DOHH2 (cell line): Measurements from ENCODE around the gene EFS.
"Not testable (repeated sequence)": the region's sequence is repeated elsewhere in the genome, so short reads cannot be mapped to it uniquely, and the experiment has no call there.

Experiments
- H3F3A ChIP-seq: fragments of 200-600 bp; sonication (generic), shearing (Covaris generic); 2 replicates; pipeline ENCODE4 v1.6.0; 2016; ENCODE audit warnings: antibody characterized with exemption, mild to moderate bottlenecking; ENCODE audit not compliant: control insufficient read depth, insufficient read depth
- H3K27ac ChIP-seq: fragments of 200-600 bp; sonication (generic); 2 replicates; pipeline ENCODE4 v1.5.1; 2014; ENCODE audit warnings: low read depth, mild to moderate bottlenecking, low read length, moderate library complexity
- H3K27me3 ChIP-seq: fragments of 200-600 bp; sonication (generic); 2 replicates; pipeline ENCODE4 v1.6.1; 2014; ENCODE audit warnings: mild to moderate bottlenecking, low read length, mixed read lengths; ENCODE audit not compliant: control insufficient read depth
- H3K36me3 ChIP-seq: fragments of 200-600 bp; sonication (generic); 2 replicates; pipeline ENCODE4 v1.6.1; 2014; ENCODE audit warnings: mild to moderate bottlenecking, low read length, moderate library complexity, mixed read lengths; ENCODE audit not compliant: control insufficient read depth
- H3K4me1 ChIP-seq: fragments of 200-600 bp; sonication (generic); 2 replicates; pipeline ENCODE4 v1.6.1; 2014; ENCODE audit warnings: mild to moderate bottlenecking, low read length, mixed read lengths; ENCODE audit not compliant: control insufficient read depth
- H3K4me2 ChIP-seq: fragments of 200-600 bp; sonication (generic); 2 replicates; pipeline ENCODE4 v1.6.0; 2014; ENCODE audit warnings: mild to moderate bottlenecking, low read length, moderate library complexity
- H3K4me3 ChIP-seq: fragments of 200-600 bp; sonication (generic); 2 replicates; pipeline ENCODE4 v1.5.1; 2014; ENCODE audit warnings: mild to moderate bottlenecking, low read length, mixed read lengths
- H3K79me2 ChIP-seq: fragments of 200-600 bp; sonication (generic); 2 replicates; pipeline ENCODE4 v1.6.1; 2014; ENCODE audit warnings: mild to moderate bottlenecking, low read length, mixed read lengths; ENCODE audit not compliant: control insufficient read depth
- H3K9me2 ChIP-seq: fragments of 200-600 bp; sonication (generic); replicated peaks from 2 replicates; pipeline ENCODE4 v1.6.1; 2014; ENCODE audit warnings: mild to moderate bottlenecking, low read length, mixed read lengths; ENCODE audit not compliant: control insufficient read depth
- H3K9me3 ChIP-seq: fragments of 200-600 bp; sonication (generic); 2 replicates; pipeline ENCODE4 v1.6.1; 2014; ENCODE audit warnings: antibody characterized with exemption, low read length, mixed read lengths; ENCODE audit not compliant: control insufficient read depth, insufficient read depth
- H4K20me1 ChIP-seq: fragments of 200-600 bp; sonication (generic); 2 replicates; pipeline ENCODE4 v1.6.0; 2014; ENCODE audit warnings: low read depth, mild to moderate bottlenecking, antibody characterized with exemption, low read length, moderate library complexity; ENCODE audit not compliant: control insufficient read depth, insufficient read depth
- EZH2phosphoT487 ChIP-seq: fragments of 200-600 bp; sonication (generic); IDR thresholded peaks from 2 replicates; pipeline ENCODE4 v1.6.1; 2017; ENCODE audit warnings: borderline replicate concordance, mild to moderate bottlenecking, antibody characterized with exemption, low read length, moderate library complexity, mixed read lengths
- TF ChIP-seq, protein P1 (sequence below): fragments of 200-600 bp; sonication (generic); IDR thresholded peaks from one replicate; pipeline ENCODE4 v1.5.1; 2014; ENCODE audit warnings: antibody characterized with exemption, mild to moderate bottlenecking, low read depth, low read length; ENCODE audit not compliant: poor library complexity, severe bottlenecking

Gene EFS

DNA sequence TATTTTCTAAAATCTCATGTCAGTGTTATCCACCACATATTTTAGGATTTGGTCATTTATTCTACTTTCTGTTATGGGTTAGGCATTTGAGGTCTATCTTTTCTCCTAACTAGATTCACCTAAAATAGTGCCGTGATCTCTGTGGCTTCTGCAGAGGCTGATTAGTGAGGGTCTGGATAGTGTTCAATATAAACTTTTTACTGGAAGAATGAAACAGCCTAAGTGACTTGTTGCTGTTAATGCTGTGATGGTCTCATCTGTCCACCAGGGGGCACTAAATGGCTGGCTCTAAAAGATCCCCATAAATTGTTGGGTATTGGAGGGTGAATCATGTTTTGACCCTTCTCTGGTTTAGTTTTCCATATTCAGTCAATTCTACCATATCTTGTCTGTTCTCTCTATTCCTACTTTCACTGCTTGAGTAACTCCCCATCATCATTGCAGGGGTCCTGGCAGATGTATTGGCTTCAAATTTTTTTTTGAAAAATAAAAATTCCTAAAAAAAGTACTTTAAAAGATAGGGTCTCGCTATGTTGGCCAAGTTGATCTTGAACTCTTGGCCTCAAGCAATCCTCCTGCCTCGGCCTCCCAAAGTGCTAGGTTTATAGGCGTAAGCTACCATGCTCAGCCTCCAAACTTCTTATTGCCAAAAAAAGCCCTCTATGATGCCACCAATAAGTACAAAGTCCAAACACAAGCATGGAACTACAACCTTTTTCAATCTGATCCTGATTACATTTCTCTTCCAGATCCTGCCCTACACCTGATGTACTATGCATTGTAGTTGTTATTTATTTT is 36.8 kb downstream of the EFS start:
- H3F3A ChIP-seq, result peaks cover 33% of the 10 kb centered on the region
- H3K27ac ChIP-seq, result no peak overlapping the region
- H3K9me2 ChIP-seq, result no peaks in the 10 kb centered on the region
- H3K79me2 ChIP-seq, result peaks cover 11% of the 10 kb centered on the region
- H3K4me1 ChIP-seq, result peaks cover 4% of the 10 kb centered on the region
- no peaks in the 10 kb centered on the region; the same call in 1 of the 2 replicates for H4K20me1 ChIP-seq
- H3K4me3 ChIP-seq, result no peak overlapping the region
- H3K4me2 ChIP-seq, result no peak overlapping the region
- TF ChIP-seq EZH2phosphoT487, result no peak
- TF ChIP-seq, protein P1, sequence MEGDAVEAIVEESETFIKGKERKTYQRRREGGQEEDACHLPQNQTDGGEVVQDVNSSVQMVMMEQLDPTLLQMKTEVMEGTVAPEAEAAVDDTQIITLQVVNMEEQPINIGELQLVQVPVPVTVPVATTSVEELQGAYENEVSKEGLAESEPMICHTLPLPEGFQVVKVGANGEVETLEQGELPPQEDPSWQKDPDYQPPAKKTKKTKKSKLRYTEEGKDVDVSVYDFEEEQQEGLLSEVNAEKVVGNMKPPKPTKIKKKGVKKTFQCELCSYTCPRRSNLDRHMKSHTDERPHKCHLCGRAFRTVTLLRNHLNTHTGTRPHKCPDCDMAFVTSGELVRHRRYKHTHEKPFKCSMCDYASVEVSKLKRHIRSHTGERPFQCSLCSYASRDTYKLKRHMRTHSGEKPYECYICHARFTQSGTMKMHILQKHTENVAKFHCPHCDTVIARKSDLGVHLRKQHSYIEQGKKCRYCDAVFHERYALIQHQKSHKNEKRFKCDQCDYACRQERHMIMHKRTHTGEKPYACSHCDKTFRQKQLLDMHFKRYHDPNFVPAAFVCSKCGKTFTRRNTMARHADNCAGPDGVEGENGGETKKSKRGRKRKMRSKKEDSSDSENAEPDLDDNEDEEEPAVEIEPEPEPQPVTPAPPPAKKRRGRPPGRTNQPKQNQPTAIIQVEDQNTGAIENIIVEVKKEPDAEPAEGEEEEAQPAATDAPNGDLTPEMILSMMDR, result peak; percentile 92
- no peaks in the 10 kb centered on the region for H3K27me3 ChIP-seq
- peaks cover 31% of the 10 kb centered on the region for H3K36me3 ChIP-seq
- H3K9me3 ChIP-seq, result no peaks in the 10 kb centered on the region

DNA sequence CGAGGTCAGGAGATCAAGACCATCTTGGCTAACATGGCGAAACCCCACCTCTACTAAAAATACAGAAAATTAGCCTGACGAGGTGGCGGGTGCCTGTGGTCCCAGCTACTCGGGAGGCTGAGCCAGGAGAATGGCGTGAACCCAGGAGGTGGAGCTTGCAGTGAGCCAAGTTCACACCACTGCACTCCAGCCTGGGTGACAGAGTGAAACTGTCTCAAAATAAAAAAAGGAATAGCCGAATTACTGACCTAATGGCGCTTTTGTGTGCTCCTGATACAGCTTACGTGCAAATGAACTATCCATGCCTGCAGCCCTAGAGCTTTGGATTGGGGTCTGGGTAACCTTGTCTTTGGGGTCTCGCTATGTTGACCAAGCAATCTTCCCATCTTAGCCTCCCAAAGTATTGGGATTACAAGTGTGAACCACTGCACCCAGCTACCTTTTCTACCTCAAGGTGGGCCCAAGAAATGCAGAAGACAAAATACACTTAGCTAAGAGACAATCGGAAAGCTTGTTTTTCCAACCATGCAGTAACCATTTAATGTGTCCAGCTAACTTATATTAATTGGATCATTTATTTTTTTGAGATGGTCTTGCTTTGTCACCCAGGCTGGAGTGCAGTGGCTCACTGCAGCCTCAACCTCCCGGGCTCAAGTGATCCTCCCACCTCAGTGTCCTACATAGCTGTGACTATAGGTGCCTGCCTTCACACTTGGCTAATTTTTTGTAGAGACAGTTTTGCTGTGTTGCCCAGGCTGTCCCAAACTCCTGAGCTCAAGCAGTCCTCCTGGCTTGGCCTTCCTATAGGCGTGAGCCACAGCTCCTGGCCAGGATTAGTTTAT is 38.3 kb downstream of the EFS start:
- Histone ChIP-seq H3K9me2 (no peaks in the 10 kb centered on the region), H3K9me3 (no peaks in the 10 kb centered on the region), H3K4me1 (peaks cover 11% of the 10 kb centered on the region), H3F3A (peaks cover 34% of the 10 kb centered on the region), H4K20me1 (no peaks in the 10 kb centered on the region; the same call in 1 of the 2 replicates), H3K27me3 (no peaks in the 10 kb centered on the region), H3K27ac (no peak overlapping the region), H3K79me2 (peaks cover 26% of the 10 kb centered on the region), H3K36me3 (peaks cover 44% of the 10 kb centered on the region), H3K4me3 (no peak overlapping the region), H3K4me2 (no peak overlapping the region)
- TF ChIP-seq, protein P1, result no peak
- TF ChIP-seq EZH2phosphoT487, result no peak

DNA sequence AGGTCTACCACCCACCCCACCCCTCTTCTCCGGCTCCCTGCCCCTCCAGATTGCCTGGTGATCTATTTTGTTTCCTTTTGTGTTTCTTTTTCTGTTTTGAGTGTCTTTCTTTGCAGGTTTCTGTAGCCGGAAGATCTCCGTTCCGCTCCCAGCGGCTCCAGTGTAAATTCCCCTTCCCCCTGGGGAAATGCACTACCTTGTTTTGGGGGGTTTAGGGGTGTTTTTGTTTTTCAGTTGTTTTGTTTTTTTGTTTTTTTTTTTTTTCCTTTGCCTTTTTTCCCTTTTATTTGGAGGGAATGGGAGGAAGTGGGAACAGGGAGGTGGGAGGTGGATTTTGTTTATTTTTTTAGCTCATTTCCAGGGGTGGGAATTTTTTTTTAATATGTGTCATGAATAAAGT is 39.2 kb downstream of the EFS start:
- H3K79me2 ChIP-seq, result peaks cover 29% of the 10 kb centered on the region
- H3K36me3 ChIP-seq, result peaks cover 44% of the 10 kb centered on the region
- H3K9me3 ChIP-seq, H3K27ac ChIP-seq, H4K20me1 ChIP-seq, H3K4me2 ChIP-seq, H3K9me2 ChIP-seq, H3K4me3 ChIP-seq, H3K27me3 ChIP-seq: not testable (repeated sequence)
- H3F3A ChIP-seq, result peaks cover 34% of the 10 kb centered on the region
- H3K4me1 ChIP-seq, result peaks cover 11% of the 10 kb centered on the region

DNA sequence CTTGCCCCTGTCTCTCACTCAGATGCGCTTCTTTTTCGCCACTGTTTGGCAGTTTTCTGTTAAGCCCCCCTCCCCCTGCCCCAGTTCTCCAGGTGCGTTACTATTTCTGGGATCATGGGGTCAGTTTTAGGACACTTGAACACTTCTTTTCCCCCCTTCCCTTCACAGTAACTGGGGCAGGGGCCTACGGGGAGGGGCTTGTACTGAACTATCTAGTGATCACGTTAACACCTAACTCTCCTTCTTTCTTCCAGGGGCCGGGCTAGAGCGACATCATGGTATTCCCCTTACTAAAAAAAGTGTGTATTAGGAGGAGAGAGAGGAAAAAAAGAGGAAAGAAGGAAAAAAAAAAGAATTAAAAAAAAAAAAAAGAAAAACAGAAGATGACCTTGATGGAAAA is 40.0 kb downstream of the EFS start:
- TF ChIP-seq, protein P1, result no peak
- no peak for TF ChIP-seq EZH2phosphoT487
- H3K27me3 ChIP-seq, result no peaks in the 10 kb centered on the region
- H3K27ac ChIP-seq, result no peak overlapping the region
- H3K4me2 ChIP-seq, result no peak overlapping the region
- no peak overlapping the region for H3K4me3 ChIP-seq
- H3K4me1 ChIP-seq, result peaks cover 18% of the 10 kb centered on the region
- H3K79me2 ChIP-seq, result peaks cover 36% of the 10 kb centered on the region
- H3K9me2 ChIP-seq, result no peaks in the 10 kb centered on the region
- H3K36me3 ChIP-seq, result peaks cover 51% of the 10 kb centered on the region
- H3K9me3 ChIP-seq, result no peaks in the 10 kb centered on the region
- H3F3A ChIP-seq, result peaks cover 34% of the 10 kb centered on the region
- no peaks in the 10 kb centered on the region; the same call in 1 of the 2 replicates for H4K20me1 ChIP-seq
